ENCODE data around the gene SMPD4.
"Not testable (repeated sequence)": the region's sequence is repeated elsewhere in the genome, so short reads cannot be mapped to it uniquely, and the experiment has no call there.

The SMPD4 gene

GRCh38 chr2:130157354-130157753 is 24.0 kb downstream of the SMPD4 start:
- FAIRE-seq = not testable (repeated sequence)

DNA sequence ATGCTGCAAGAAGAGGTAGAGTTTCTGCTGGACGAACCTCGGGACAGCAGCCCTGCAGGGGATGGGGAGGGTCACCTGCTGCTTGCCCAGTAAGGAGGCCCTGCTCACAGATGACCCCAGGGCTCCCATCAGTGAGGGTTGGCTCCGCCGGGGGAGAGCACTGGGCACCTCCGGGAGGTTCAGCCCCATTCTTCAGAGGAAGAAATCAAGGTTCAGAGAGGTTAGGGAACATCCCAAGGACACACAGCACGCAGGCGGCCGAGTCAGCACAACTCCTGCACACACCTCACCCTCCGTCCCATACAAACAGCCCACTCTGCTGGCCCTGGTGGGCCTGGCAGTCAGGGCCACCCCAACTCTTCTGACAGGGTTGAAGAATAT is 24.8 kb downstream of the SMPD4 start:
- no peak for FAIRE-seq

DNA sequence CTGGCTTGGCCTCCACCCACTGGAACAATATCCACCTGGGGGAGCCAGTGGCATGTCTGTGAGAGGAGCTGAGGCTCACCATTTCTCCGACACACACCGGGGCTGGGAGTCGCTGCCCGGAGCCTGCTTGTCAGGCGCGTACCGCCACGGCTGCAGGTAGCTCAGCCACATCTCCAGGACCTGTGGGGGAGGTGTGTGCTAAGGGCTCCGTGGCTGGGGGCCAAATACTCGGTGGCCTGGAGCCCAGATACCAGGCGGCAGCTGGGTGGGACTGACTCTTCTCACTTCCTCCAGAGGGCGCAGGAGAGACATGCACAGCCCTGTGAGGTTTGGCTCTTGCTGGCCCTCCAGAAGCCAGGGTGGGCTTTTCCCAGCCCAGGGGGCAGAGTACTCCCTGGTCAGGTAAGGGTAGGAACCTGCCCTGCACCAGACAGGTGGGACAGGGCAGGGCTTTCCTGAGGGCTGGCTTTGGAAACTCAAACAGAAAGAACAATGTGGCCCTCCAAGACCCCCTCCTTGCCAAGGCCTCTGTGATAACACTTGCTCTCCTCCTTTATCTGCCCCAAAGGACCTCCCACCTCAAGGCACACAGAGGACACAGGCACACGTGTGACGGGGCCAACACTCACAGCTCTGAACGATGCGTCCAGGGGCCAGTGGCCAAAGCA is 25.3 kb downstream of the SMPD4 start:
- FAIRE-seq = not testable (repeated sequence)

DNA sequence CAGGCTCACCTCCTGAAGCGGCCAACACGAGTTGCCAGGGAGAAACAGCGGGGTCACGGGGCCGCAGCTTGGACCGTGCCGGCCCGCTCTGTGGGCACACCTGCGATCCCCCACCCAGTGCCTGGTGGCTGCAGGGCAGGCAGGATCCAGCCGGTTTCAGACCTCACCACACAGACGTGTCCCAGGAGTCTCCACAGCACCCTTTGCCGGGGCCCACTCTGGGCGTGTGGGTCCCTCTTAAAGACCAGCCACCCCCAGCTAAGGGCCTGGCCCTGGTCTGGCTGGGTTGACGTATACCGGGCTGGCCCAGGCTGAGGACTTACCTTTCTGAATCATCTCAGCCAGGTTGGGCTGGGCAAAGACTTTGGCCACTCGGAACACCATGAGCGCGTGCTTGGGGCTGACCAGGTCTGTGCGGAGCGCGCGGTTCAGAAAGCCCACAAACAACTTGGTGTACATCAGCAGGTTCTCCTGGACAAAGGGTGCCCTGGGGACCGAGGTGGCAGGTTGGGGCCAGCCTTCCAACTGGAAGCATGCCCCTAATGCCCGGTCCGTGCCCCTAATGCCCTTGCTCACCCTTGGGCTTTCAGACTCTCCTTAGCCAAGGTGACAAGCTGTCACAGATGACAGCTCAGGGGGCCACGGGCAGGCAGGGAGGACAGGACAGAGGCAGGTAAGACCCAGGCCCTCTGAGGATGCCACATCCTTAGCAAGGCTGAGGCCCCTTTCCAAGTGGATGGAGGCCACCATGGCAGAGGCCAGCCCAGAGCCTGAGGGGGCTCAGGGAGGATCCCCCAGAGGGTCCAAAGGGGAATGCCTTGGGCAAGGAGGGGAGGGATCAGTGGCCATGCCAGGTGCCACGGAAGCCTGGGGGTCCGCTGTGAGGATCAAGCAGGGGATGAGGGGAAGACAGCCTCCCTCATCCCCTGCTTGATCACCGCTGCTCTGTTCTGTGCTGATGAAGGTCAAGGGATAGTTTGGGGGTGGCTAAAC is 26.3 kb downstream of the SMPD4 start:
- FAIRE-seq = no peak

DNA sequence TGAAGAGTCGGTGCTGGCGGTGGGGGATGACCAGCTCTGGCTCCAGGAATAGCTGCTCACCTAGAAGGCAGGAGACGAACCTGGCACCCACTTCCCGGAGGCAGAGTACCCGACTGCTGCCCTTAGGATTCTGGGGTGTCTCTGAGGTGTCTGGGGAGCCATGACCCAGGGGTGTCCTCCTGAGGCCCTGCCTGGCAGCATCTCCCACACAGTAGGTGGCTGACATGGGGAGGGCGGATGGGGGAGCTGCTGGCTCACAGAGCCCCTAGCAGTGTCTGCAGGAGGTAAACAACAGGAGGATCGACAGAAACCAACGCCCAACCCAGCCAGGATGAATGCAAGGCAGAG is 27.0 kb downstream of the SMPD4 start:
- not testable (repeated sequence) for FAIRE-seq

DNA sequence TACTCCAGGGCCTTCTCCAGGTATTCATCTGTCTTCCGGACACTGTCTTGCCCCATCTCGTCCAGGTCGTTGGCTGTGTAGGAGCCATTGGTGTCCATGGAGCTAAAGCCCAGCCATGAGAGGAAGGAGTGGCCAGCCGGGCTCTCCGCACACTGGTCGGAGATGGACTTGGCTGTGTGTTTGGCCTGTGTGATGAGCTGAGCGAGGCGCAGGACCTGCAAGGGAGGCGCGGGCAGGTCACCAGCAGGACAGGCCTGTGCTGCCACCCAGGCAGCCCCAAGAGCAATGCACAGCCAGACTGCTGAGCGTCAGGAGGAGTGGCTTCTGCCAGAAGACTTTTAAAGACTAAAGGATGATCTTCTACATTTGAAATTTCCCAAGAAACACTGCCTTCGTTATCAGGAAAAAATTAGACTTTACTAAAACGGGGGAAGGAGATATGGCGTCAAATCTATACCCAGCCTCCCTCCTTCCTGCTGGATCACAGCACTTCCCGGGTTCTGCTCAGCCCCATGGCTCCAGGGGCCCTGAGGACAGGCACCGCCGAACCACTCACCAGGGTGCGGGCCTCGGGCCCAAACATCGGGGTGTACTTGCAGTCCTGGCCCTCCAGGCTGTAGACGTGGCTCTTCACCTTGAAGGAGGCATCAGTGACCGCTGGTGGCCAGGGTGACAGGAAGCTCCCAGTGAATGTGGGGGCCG is 27.5 kb downstream of the SMPD4 start:
- not testable (repeated sequence) for FAIRE-seq

DNA sequence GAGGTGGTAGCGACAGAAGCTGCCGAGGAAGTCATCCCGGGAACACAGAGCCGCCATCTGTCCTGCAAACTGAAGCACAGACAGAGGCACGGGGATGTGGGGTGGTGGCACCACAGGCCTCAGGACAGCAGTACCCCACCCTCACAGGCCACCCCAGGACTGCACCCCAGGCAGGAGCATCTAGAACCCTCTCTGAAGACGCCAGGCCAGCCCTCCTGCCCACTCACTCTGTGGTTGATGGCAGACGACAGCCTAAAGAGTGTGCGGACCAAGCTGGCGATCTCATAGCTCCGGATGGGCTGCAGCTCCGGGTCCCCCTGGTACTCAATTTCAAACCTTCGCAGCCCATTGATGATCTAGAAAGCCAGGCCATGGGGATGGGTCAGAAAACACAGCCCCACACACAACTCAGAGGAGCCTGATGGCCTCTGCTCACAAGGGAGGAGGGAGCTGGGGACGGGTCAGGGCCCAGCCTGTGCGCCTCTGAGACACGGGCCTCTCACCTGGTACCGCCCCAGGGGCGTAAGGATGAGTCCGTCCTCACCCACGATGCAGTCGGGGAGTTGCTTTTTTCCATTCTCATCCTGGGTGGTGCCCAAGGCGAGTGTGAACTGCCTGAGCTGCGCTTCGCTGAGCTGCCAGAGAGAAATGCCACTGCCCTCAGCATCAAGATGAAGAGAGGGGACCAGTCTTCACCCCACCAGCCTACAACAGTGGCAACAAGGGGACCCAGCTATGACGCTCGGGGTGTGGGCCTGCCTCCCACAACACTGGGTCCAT is 28.4 kb downstream of the SMPD4 start:
- no peak for FAIRE-seq

- not testable (repeated sequence) for FAIRE-seq
Measured at GRCh38 chr2:130152136-130152815, 29.1 kb downstream of the SMPD4 start.

- not testable (repeated sequence) for FAIRE-seq
Measured at GRCh38 chr2:130151145-130151512, 30.3 kb downstream of the SMPD4 start.

DNA sequence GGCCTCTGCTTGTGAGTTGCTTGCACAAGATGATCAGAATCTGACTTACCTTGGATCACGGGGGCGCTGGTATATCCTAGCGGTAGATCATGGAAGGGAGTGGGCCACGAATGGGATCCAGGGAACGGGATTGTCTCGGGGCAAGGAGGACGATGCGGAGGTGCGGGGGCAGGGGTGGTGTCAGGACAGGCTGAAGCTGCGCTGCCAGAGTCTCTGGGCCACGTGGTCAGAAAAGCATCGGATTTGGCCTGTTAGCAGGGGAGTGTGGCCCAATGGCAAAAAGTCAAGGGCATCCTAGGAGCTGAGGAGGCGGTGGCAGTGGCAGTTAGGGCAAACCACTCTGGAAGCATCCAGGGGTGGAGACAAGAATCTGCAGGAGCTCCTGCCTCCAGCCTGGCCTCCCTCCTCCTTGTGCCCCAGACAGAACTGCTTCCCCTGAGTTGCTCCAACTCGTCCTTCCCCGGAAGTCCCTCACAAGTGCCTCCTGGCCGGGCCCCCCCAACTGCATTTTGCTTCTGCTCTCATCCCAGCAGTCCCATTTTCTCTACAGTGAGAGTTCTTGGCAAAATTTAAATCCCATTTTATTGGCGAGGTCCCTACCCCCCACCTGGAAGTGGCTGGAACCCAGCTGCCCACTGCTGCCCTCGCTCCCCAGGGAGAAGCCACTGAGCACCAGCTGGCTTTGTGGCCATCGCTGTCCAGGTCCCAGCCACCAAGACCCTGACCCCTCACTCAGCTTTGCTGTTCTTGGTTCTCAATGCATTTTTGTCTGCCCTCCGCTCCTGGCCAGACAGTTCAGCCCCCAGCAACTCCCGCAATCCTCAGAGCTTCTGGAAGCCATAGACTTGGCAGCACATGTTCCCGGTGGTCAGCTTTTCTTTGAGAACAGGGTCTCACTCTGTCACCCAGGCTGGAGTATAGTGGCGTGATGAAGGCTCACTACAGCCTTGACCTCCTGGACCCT is 30.9 kb downstream of the SMPD4 start:
- no peak for FAIRE-seq

DNA sequence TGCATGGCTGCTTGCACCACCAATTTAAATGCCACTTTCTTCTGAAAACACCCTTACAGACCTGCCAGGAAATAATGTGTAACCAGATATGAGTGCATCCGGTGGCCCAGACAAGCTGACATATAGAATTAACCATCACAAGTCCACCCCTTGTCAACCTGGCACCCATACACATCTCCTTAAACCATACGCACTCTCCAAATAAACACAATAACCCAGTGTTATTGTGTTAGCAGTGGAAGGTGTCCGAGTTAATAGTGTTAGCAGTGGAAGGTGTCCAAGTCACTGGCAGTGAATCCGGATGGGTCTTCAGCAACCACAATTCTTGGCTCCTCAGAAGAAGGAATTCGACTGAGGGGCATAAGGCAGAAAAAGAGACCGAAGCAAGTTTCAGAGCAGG is 32.9 kb downstream of the SMPD4 start:
- FAIRE-seq = not testable (repeated sequence)

GRCh38 chr2:130145006-130145414 is 36.4 kb downstream of the SMPD4 start, which contains the start of gene CCDC74B:
TSS of gene CCDC74B (minus strand) at chr2:130145112. CDS start at chr2:130144996, 116 bp downstream.
- FAIRE-seq = not testable (repeated sequence)

GRCh38 chr2:130143266-130144039 is 37.9 kb downstream of the SMPD4 start:
- FAIRE-seq = not testable (repeated sequence)

DNA sequence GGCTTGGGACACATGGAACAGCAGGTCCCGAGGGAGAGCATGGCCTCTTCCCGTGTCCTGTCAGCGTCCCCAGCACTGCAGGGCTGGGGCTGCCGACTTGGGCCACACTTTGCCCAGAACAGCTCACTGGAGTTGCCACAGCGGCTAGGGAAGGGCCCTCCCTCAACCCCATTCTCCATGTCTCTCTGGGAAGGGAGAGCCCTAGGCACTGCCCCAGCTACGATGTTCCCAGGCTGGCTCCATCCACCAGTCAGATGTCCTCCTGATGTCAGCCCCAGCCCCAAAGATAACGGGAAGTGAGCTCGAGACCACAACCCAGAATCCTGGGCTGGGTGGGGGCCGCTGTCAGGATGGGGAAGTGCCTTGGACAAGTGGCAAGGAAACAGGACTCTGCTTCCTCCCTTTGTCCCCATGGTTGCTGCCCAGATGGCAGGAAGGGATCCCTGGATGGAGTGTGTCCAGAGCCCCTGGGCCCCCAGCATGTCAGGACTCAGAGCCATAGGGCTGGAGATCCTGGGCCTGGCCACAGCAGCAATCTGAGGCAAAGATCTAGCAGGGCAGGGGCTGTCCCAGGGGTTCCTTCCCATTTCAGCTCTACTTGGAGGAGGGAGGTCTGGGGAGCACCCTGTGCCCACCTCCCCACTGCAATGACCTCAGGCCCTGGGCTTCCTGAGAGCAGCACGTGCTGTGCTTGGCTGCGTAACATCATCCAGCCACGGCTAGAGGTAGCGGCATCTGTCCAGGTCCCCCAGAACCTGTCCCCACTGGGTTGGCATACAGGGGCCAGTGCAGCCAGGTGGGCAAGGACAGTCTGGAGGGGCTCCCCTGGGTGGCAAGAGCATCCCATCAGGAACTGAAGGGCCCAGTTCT is 38.8 kb downstream of the SMPD4 start:
- not testable (repeated sequence) for FAIRE-seq

- not testable (repeated sequence) for FAIRE-seq
Measured at GRCh38 chr2:130141645-130142370, 39.6 kb downstream of the SMPD4 start.

DNA sequence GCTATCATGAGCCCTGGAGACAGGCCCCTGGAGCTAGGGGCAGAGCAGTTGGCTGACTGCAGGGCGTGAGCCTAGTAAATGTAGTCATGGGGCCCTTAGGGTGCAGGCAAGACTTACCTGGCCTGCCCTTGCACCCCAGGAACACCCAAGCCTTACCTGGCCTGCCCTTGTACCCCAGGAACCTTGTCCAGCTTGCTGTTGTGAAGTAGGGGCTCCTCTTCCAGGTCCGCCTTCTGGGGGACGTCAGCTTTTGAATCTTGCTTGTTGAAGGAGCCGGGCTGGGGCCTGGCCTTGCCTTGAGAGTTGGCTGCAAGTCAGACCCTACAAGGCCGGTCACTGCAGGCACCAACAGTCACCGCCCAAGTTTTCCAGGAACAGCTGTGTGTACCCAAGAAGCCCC is 40.4 kb downstream of the SMPD4 start:
- not testable (repeated sequence) for FAIRE-seq

GRCh38 chr2:130140516-130140915 is 40.9 kb downstream of the SMPD4 start:
- not testable (repeated sequence) for FAIRE-seq

Measured in colon (tissue), 2 donors.